DOHH2 (cell line): ENCODE measurements around the gene SYNPO2.
"Not testable (repeated sequence)": the region's sequence is repeated elsewhere in the genome, so short reads cannot be mapped to it uniquely, and the experiment has no call there.

ENCODE experiments used
- CTCF ChIP-seq: fragments of 200-600 bp; sonication (generic); IDR thresholded peaks from one replicate; pipeline ENCODE4 v1.5.1; 2014; ENCODE audit warnings: antibody characterized with exemption, mild to moderate bottlenecking, low read depth, low read length; ENCODE audit not compliant: poor library complexity, severe bottlenecking
- EZH2phosphoT487 ChIP-seq: fragments of 200-600 bp; sonication (generic); IDR thresholded peaks from 2 replicates; pipeline ENCODE4 v1.6.1; 2017; ENCODE audit warnings: borderline replicate concordance, mild to moderate bottlenecking, antibody characterized with exemption, low read length, moderate library complexity, mixed read lengths

- not testable (repeated sequence) for TF ChIP-seq CTCF, EZH2phosphoT487
Observed at GRCh38 chr4:119067670-119068360, 179.2 kb downstream of the SYNPO2 start.
